ENCODE results near the gene UROC1. TPM values are rescaled to one million over a fixed set of nuclear protein-coding genes. Genes with fewer than 3 reads are reported as not detected.

Gene UROC1
- total RNA-seq, 4 donors from 2014 or later = not detected

- H3K9me3 ChIP-seq = no peaks in the 10 kb centered on the region
- no peak for DNase-seq (ENCODE audit: low spot score in 2 of 2)
- H3K36me3 ChIP-seq = no peaks in the 10 kb centered on the region
- no peak for TF ChIP-seq EP300 (IDR thresholded peaks at IDR 0.05)
- no peak for TF ChIP-seq CTCF (IDR thresholded peaks at IDR 0.05)
- TF ChIP-seq POLR2A (IDR thresholded peaks at IDR 0.05) = no peak
- peaks cover 0 to 7% (median 0%) of the 10 kb centered on the region in 4 donors for H3K4me1 ChIP-seq
- no peaks in the 10 kb centered on the region for H3K27me3 ChIP-seq
- 70 to 74% methylated on average over 12 of the region's 12 CpGs for WGBS, 2 donors
- H3K27ac ChIP-seq = no peak overlapping the region
- no peak overlapping the region for H3K4me3 ChIP-seq
Observed at GRCh38 chr3:126549861-126550487, 32.4 kb upstream of the UROC1 start.

GRCh38 chr3:126548556-126549466, 31.2 kb upstream of the UROC1 start:
- H3K36me3 ChIP-seq = no peaks in the 10 kb centered on the region
- H3K27me3 ChIP-seq = peaks cover 0 to under 1% of the 10 kb centered on the region in 2 donors
- peaks cover 0 to 7% (median 0%) of the 10 kb centered on the region in 4 donors for H3K4me1 ChIP-seq
- H3K4me3 ChIP-seq = no peak overlapping the region
- WGBS, 2 donors = 37 to 50% methylated on average over 9 of the region's 9 CpGs
- TF ChIP-seq EP300 (IDR thresholded peaks at IDR 0.05) (no peak), CTCF (IDR thresholded peaks at IDR 0.05) (no peak), POLR2A (IDR thresholded peaks at IDR 0.05) (no peak)
- no peak overlapping the region for H3K27ac ChIP-seq
- H3K9me3 ChIP-seq = no peaks in the 10 kb centered on the region
- no peak for DNase-seq (ENCODE audit: low spot score in 2 of 2)

GRCh38 chr3:126547721-126548120, 30.1 kb upstream of the UROC1 start:
- WGBS, 2 donors = 67 to 76% methylated on average over 1 of the region's 1 CpG
- no peaks in the 10 kb centered on the region for H3K9me3 ChIP-seq
- no peaks in the 10 kb centered on the region for H3K36me3 ChIP-seq
- H3K4me3 ChIP-seq = no peak overlapping the region
- H3K4me1 ChIP-seq = peaks cover 0 to 7% (median 0%) of the 10 kb centered on the region in 4 donors
- DNase-seq (ENCODE audit: low spot score in 2 of 2) = no peak
- no peak overlapping the region for H3K27ac ChIP-seq
- peaks cover 0 to 8% of the 10 kb centered on the region in 2 donors for H3K27me3 ChIP-seq
- TF ChIP-seq POLR2A (IDR thresholded peaks at IDR 0.05) (no peak), CTCF (IDR thresholded peaks at IDR 0.05) (no peak), EP300 (IDR thresholded peaks at IDR 0.05) (no peak)

GRCh38 chr3:126546549-126547239, 29.1 kb upstream of the UROC1 start:
- peaks cover 0 to 4% (median 0%) of the 10 kb centered on the region in 4 donors for H3K9me3 ChIP-seq
- no peaks in the 10 kb centered on the region for H3K36me3 ChIP-seq
- TF ChIP-seq POLR2A (IDR thresholded peaks at IDR 0.05) (no peak), CTCF (IDR thresholded peaks at IDR 0.05) (no peak), EP300 (IDR thresholded peaks at IDR 0.05) (no peak)
- H3K4me1 ChIP-seq = peaks cover 0 to 6% (median 0%) of the 10 kb centered on the region in 4 donors
- WGBS, 2 donors = 73 to 75% methylated on average over 8 of the region's 8 CpGs
- H3K27ac ChIP-seq = no peak overlapping the region
- no peak overlapping the region for H3K4me3 ChIP-seq
- no peak for DNase-seq (ENCODE audit: low spot score in 2 of 2)
- H3K27me3 ChIP-seq = peaks cover 0 to 17% of the 10 kb centered on the region in 2 donors
